Measurements from ENCODE around the gene ZFHX2.

Gene ZFHX2

GRCh38 chr14:23517650-23518326 is 33.8 kb downstream of the ZFHX2 start:
- DNase-seq, result no peak

- DNase-seq, result no peak
Observed at GRCh38 chr14:23514644-23514957, 37.0 kb downstream of the ZFHX2 start.

GRCh38 chr14:23513818-23514643 is 37.5 kb downstream of the ZFHX2 start:
- DNase-seq, result no peak

- no peak for DNase-seq
Observed at GRCh38 chr14:23513005-23513817, 38.4 kb downstream of the ZFHX2 start.

- DNase-seq, result no peak
Observed at GRCh38 chr14:23512156-23512555, 39.4 kb downstream of the ZFHX2 start.

- DNase-seq, result no peak
Observed at GRCh38 chr14:23494223-23494622, 57.3 kb downstream of the ZFHX2 start.

- DNase-seq, result no peak
Observed at GRCh38 chr14:23492618-23493272, 58.8 kb downstream of the ZFHX2 start.

- no peak for DNase-seq
Observed at GRCh38 chr14:23487216-23487615, 64.3 kb downstream of the ZFHX2 start.

GRCh38 chr14:23486036-23486435 is 65.5 kb downstream of the ZFHX2 start:
- no peak for DNase-seq

- DNase-seq, result no peak
Observed at GRCh38 chr14:23485326-23485725, 66.2 kb downstream of the ZFHX2 start.

- peak; percentile 14 for DNase-seq
Observed at GRCh38 chr14:23483236-23483854, 68.2 kb downstream of the ZFHX2 start.

GRCh38 chr14:23482823-23483148 is 68.8 kb downstream of the ZFHX2 start:
- DNase-seq, result no peak

GRCh38 chr14:23481979-23482822 is 69.4 kb downstream of the ZFHX2 start:
- no peak for DNase-seq

- no peak for DNase-seq
Observed at GRCh38 chr14:23481362-23481970, 70.1 kb downstream of the ZFHX2 start.

- DNase-seq, result peak; percentile 69
Observed at GRCh38 chr14:23478109-23478759, 73.3 kb downstream of the ZFHX2 start.

- DNase-seq, result no peak
Observed at GRCh38 chr14:23470947-23471346, 80.6 kb downstream of the ZFHX2 start.

All from activated CD4-positive, alpha-beta T cell treated with anti-CD3 and anti-CD28 coated beads, Interleukin-2, Interleukin-6, amounts not matched to agents 100 ng/mL and 50 ng/mL, durations not matched to agents 16 hours and 8 hours (primary cell).